Measurements from ENCODE around the gene KRTAP4-8.
"Not testable (repeated sequence)": the region's sequence is repeated elsewhere in the genome, so short reads cannot be mapped to it uniquely, and the experiment has no call there.

KRTAP4-8 gene

GRCh38 chr17:41107941-41108450 lies 10.1 kb upstream of the KRTAP4-8 start:
- H3K9ac ChIP-seq: no peak overlapping the region
- H3K4me3 ChIP-seq: no peak overlapping the region
- no peak overlapping the region for H3K27ac ChIP-seq
- H4K20me1 ChIP-seq: no peaks in the 10 kb centered on the region
- H3K27me3 ChIP-seq: no peaks in the 10 kb centered on the region
- H3K9me3 ChIP-seq: peaks cover 17% of the 10 kb centered on the region
- H3K36me3 ChIP-seq: no peaks in the 10 kb centered on the region
- TF ChIP-seq Cebpa-rat (IDR thresholded peaks at IDR 0.05): no peak
- H3K4me2 ChIP-seq: peak overlapping the region; percentile 47
- H3K4me1 ChIP-seq: peaks cover 13% of the 10 kb centered on the region

- peaks cover 18% of the 10 kb centered on the region for H3K4me1 ChIP-seq
- not testable (repeated sequence) for H3K4me3 ChIP-seq, H3K4me2 ChIP-seq, H3K9ac ChIP-seq, H3K9me3 ChIP-seq, H3K27ac ChIP-seq, H4K20me1 ChIP-seq, H3K27me3 ChIP-seq, H3K36me3 ChIP-seq
These were observed 7.4 kb upstream of the KRTAP4-8 start, which contains the start of gene KRTAP4-9 for GRCh38 chr17:41105347-41105746. TSS of gene KRTAP4-9 (plus strand) at chr17:41105389. CDS start at chr17:41105389, 0 bp downstream.

- not testable (repeated sequence) for H3K27me3 ChIP-seq, H3K36me3 ChIP-seq, H3K4me2 ChIP-seq, H3K27ac ChIP-seq, H3K9ac ChIP-seq, H4K20me1 ChIP-seq, H3K9me3 ChIP-seq, H3K4me3 ChIP-seq
- peaks cover 25% of the 10 kb centered on the region for H3K4me1 ChIP-seq
These were observed 6.6 kb upstream of the KRTAP4-8 start for GRCh38 chr17:41104386-41105038.

GRCh38 chr17:41103896-41104295 lies 6.0 kb upstream of the KRTAP4-8 start:
- no peaks in the 10 kb centered on the region for H3K27me3 ChIP-seq
- no peaks in the 10 kb centered on the region for H4K20me1 ChIP-seq
- H3K9me3 ChIP-seq: no peaks in the 10 kb centered on the region
- H3K4me1 ChIP-seq: peaks cover 25% of the 10 kb centered on the region
- no peak overlapping the region for H3K4me3 ChIP-seq
- no peak overlapping the region for H3K4me2 ChIP-seq
- no peak overlapping the region for H3K9ac ChIP-seq
- H3K27ac ChIP-seq: no peak overlapping the region
- no peaks in the 10 kb centered on the region for H3K36me3 ChIP-seq
- TF ChIP-seq Cebpa-rat (IDR thresholded peaks at IDR 0.05): no peak

- H3K4me2 ChIP-seq: no peak within 1 kb of the TSS
These were observed 3.8 kb upstream of the KRTAP4-8 start, which contains the start of gene KRTAP4-16 for GRCh38 chr17:41101586-41102259. TSS of gene KRTAP4-16 (minus strand) at chr17:41102209. CDS start at chr17:41102209, 0 bp downstream.

GRCh38 chr17:41099682-41100480 lies 1.9 kb upstream of the KRTAP4-8 start:
- peak overlapping the region; percentile 61 for H3K4me2 ChIP-seq
- H3K36me3 ChIP-seq, H3K27ac ChIP-seq, H3K9me3 ChIP-seq, H3K9ac ChIP-seq, H4K20me1 ChIP-seq, H3K4me3 ChIP-seq, H3K27me3 ChIP-seq: not testable (repeated sequence)
- H3K4me1 ChIP-seq: peaks cover 13% of the 10 kb centered on the region

More at GRCh38 chr17:41101586-41102259, 3.8 kb upstream of the KRTAP4-8 start, which contains the start of gene KRTAP4-16:
- Histone ChIP-seq H3K4me3 (no peak within 1 kb of the TSS), H3K4me1 (peaks cover 13% of the 10 kb centered on the region), H3K27ac (no peak within 1 kb of the TSS), H4K20me1 (no peaks in the 10 kb centered on the region), H3K36me3 (no peaks in the 10 kb centered on the region), H3K9me3 (no peaks in the 10 kb centered on the region), H3K9ac (no peak within 1 kb of the TSS), H3K27me3 (no peaks in the 10 kb centered on the region)
- TF ChIP-seq Cebpa-rat (IDR thresholded peaks at IDR 0.05): no peak

- H3K4me2 ChIP-seq: no peak overlapping the region
- H3K27ac ChIP-seq: no peak overlapping the region
- peaks cover 13% of the 10 kb centered on the region for H3K4me1 ChIP-seq
- peaks cover 11% of the 10 kb centered on the region for H3K9me3 ChIP-seq
- no peak overlapping the region for H3K4me3 ChIP-seq
- H3K36me3 ChIP-seq: no peaks in the 10 kb centered on the region
- no peak overlapping the region for H3K9ac ChIP-seq
- H4K20me1 ChIP-seq: no peaks in the 10 kb centered on the region
- no peak for TF ChIP-seq Cebpa-rat (IDR thresholded peaks at IDR 0.05)
- no peaks in the 10 kb centered on the region for H3K27me3 ChIP-seq
These were observed 539 bp upstream of the KRTAP4-8 start for GRCh38 chr17:41098481-41098880.

GRCh38 chr17:41096055-41096454 lies 1.9 kb downstream of the KRTAP4-8 start:
- H3K27me3 ChIP-seq: no peaks in the 10 kb centered on the region
- H3K9ac ChIP-seq: no peak overlapping the region
- no peaks in the 10 kb centered on the region for H4K20me1 ChIP-seq
- no peak overlapping the region for H3K4me3 ChIP-seq
- peaks cover 24% of the 10 kb centered on the region for H3K9me3 ChIP-seq
- H3K4me1 ChIP-seq: peaks cover 9% of the 10 kb centered on the region
- no peak for TF ChIP-seq Cebpa-rat (IDR thresholded peaks at IDR 0.05)
- no peaks in the 10 kb centered on the region for H3K36me3 ChIP-seq
- no peak overlapping the region for H3K4me2 ChIP-seq
- H3K27ac ChIP-seq: no peak overlapping the region

- peaks cover 17% of the 10 kb centered on the region for H3K9me3 ChIP-seq
- not testable (repeated sequence) for H3K9ac ChIP-seq, H3K4me1 ChIP-seq, H3K27me3 ChIP-seq, H3K4me2 ChIP-seq, H3K36me3 ChIP-seq, H3K27ac ChIP-seq, H4K20me1 ChIP-seq, H3K4me3 ChIP-seq
These were observed 9.1 kb downstream of the KRTAP4-8 start for GRCh38 chr17:41088760-41089352.

GRCh38 chr17:41084100-41084856 lies 13.7 kb downstream of the KRTAP4-8 start, which contains the start of gene KRTAP4-7:
TSS of gene KRTAP4-7 (plus strand) at chr17:41084150. CDS start at chr17:41084207, 57 bp downstream.
- not testable (repeated sequence) for H3K27ac ChIP-seq

GRCh38 chr17:41083427-41083826 lies 14.5 kb downstream of the KRTAP4-8 start:
- H3K36me3 ChIP-seq, H4K20me1 ChIP-seq, H3K9ac ChIP-seq, H3K4me3 ChIP-seq, H3K4me1 ChIP-seq, H3K27ac ChIP-seq, H3K4me2 ChIP-seq, H3K9me3 ChIP-seq, H3K27me3 ChIP-seq: not testable (repeated sequence)

More at GRCh38 chr17:41084100-41084856, 13.7 kb downstream of the KRTAP4-8 start, which contains the start of gene KRTAP4-7:
- not testable (repeated sequence) for H3K9me3 ChIP-seq, H3K4me3 ChIP-seq, H3K36me3 ChIP-seq, H3K9ac ChIP-seq, H3K4me1 ChIP-seq, H3K27me3 ChIP-seq, H4K20me1 ChIP-seq, H3K4me2 ChIP-seq

Measured in BLaER1 (cell line).